GM18526 (cell line): ENCODE data around the gene SVOP.

Source experiments
- POLR2A ChIP-seq: IDR thresholded peaks from 3 replicates; pipeline ENCODE4 v1.6.1; 2011; ENCODE audit not compliant: insufficient read length; ENCODE audit errors: extremely low read depth

SVOP gene

GRCh38 chr12:108895220-108895802 is 125.6 kb downstream of the SVOP start:
- no peak for TF ChIP-seq POLR2A

- no peak for TF ChIP-seq POLR2A
Observed at GRCh38 chr12:108890208-108890607, 130.7 kb downstream of the SVOP start.

- no peak for TF ChIP-seq POLR2A
Observed at GRCh38 chr12:108888031-108888430, 132.8 kb downstream of the SVOP start.

GRCh38 chr12:108886873-108887629 is 133.8 kb downstream of the SVOP start:
- no peak for TF ChIP-seq POLR2A

- TF ChIP-seq POLR2A, result no peak
Observed at GRCh38 chr12:108884116-108885012, 136.5 kb downstream of the SVOP start.

GRCh38 chr12:108881953-108882352 is 138.9 kb downstream of the SVOP start:
- TF ChIP-seq POLR2A, result no peak

GRCh38 chr12:108879615-108880254 is 141.1 kb downstream of the SVOP start, which contains the start of gene DAO:
TSS of gene DAO (plus strand) at chr12:108880092. CDS start at chr12:108885007, 4,915 bp downstream.
- TF ChIP-seq POLR2A, result no peak

GRCh38 chr12:108876550-108876949 is 144.3 kb downstream of the SVOP start:
- TF ChIP-seq POLR2A, result no peak

- TF ChIP-seq POLR2A, result no peak
Observed at GRCh38 chr12:108875682-108876361, 145.0 kb downstream of the SVOP start.

GRCh38 chr12:108875280-108875679 is 145.6 kb downstream of the SVOP start:
- no peak for TF ChIP-seq POLR2A

- TF ChIP-seq POLR2A, result no peak
Observed at GRCh38 chr12:108868781-108869180, 152.1 kb downstream of the SVOP start.

- TF ChIP-seq POLR2A, result no peak
Observed at GRCh38 chr12:108865169-108865568, 155.7 kb downstream of the SVOP start.

GRCh38 chr12:108862588-108862959 is 158.3 kb downstream of the SVOP start:
- TF ChIP-seq POLR2A, result no peak

- TF ChIP-seq POLR2A, result no peak
Observed at GRCh38 chr12:108861878-108862587, 158.8 kb downstream of the SVOP start.
